ENCODE results near the gene DIDO1. TPM values are rescaled to one million over a fixed set of nuclear protein-coding genes. Genes with fewer than 3 reads are reported as not detected.

Gene DIDO1
- total and polyA plus RNA-seq, 9 of the 15 experiments (the other 6 are each of a cell fraction or from before 2014, with no cell fraction given), result 4.4 to 46.8 (median 31.2) TPM

DNA sequence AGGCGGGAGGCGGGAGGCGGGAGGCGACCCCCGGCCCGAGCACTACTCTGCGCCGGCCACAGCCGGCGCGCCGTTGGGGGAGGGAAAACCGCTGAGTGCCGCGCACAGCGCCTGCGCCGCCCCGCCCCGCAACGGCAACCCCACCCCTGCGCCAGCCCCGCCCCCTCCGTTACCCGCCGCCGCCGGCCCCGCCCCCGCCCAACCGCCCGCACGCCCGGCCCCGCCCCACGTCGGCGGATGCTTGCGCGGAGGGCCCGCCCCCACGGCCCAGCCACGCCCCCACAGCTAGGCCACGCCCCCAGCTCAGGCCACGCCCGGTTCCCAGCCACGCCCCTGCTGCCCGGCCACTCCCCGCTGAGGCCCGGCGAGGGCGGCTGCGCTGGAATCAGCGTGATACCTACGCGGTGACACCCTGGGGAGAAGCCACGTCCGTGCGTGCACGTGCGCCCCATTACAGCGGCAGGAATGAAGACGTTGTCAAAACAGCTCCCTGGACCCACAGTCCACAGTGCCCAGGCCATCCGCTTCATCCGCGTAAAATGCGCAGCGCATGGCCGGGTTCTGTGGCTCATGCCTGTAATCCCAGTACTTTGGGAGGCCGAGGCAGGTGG, 64.5 kb downstream of the DIDO1 start, which contains the start of gene TCFL5 (continued):
- peak; percentile 82 for TF ChIP-seq POLR2G (IDR thresholded peaks at IDR 0.05; ENCODE audit: low read depth, low read length)
- no peak for TF ChIP-seq GTF3C2 (IDR thresholded peaks at IDR 0.05; ENCODE audit: borderline replicate concordance, extremely low read depth, insufficient read length)
- no peak for TF ChIP-seq NR2C2 (CRISPR knock-in tag; IDR thresholded peaks at IDR 0.05)
- peak; percentile 29; the same call in 1 of the 2 replicates for TF ChIP-seq NR2C2 (tag; IDR thresholded peaks at IDR 0.05)
- TF ChIP-seq, protein P1, sequence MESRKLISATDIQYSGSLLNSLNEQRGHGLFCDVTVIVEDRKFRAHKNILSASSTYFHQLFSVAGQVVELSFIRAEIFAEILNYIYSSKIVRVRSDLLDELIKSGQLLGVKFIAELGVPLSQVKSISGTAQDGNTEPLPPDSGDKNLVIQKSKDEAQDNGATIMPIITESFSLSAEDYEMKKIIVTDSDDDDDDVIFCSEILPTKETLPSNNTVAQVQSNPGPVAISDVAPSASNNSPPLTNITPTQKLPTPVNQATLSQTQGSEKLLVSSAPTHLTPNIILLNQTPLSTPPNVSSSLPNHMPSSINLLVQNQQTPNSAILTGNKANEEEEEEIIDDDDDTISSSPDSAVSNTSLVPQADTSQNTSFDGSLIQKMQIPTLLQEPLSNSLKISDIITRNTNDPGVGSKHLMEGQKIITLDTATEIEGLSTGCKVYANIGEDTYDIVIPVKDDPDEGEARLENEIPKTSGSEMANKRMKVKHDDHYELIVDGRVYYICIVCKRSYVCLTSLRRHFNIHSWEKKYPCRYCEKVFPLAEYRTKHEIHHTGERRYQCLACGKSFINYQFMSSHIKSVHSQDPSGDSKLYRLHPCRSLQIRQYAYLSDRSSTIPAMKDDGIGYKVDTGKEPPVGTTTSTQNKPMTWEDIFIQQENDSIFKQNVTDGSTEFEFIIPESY (CRISPR knock-in tag; IDR thresholded peaks at IDR 0.05), result peak; percentile 11; the same call in 1 of the 2 replicates
- TF ChIP-seq, protein P2, sequence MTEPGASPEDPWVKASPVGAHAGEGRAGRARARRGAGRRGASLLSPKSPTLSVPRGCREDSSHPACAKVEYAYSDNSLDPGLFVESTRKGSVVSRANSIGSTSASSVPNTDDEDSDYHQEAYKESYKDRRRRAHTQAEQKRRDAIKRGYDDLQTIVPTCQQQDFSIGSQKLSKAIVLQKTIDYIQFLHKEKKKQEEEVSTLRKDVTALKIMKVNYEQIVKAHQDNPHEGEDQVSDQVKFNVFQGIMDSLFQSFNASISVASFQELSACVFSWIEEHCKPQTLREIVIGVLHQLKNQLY (CRISPR knock-in tag; conservative IDR thresholded peaks at IDR 0.05), result no peak
- TF ChIP-seq POLR2H (tag; IDR thresholded peaks at IDR 0.05; ENCODE audit: low read depth), result no peak
- no peak for TF ChIP-seq SMARCA5 (IDR thresholded peaks at IDR 0.05)
- TF ChIP-seq ZBTB9 (CRISPR knock-in tag; IDR thresholded peaks at IDR 0.05), result peak; percentile 74
- TF ChIP-seq, protein P3, sequence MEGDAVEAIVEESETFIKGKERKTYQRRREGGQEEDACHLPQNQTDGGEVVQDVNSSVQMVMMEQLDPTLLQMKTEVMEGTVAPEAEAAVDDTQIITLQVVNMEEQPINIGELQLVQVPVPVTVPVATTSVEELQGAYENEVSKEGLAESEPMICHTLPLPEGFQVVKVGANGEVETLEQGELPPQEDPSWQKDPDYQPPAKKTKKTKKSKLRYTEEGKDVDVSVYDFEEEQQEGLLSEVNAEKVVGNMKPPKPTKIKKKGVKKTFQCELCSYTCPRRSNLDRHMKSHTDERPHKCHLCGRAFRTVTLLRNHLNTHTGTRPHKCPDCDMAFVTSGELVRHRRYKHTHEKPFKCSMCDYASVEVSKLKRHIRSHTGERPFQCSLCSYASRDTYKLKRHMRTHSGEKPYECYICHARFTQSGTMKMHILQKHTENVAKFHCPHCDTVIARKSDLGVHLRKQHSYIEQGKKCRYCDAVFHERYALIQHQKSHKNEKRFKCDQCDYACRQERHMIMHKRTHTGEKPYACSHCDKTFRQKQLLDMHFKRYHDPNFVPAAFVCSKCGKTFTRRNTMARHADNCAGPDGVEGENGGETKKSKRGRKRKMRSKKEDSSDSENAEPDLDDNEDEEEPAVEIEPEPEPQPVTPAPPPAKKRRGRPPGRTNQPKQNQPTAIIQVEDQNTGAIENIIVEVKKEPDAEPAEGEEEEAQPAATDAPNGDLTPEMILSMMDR (IDR thresholded peaks at IDR 0.05 in 2 of 3, conservative IDR thresholded peaks at IDR 0.05 in 1 of 3; ENCODE audit: insufficient read depth in 2 of 3, low read depth in 1 of 3, low read length in 3 of 3), result 0 out of 6 replicates have a peak, but pooled peaks of 1 of the 3 experiments have one; percentile 0
- TF ChIP-seq TAF1 (IDR thresholded peaks at IDR 0.05; ENCODE audit: control insufficient read depth, extremely low read depth, insufficient read depth, low read length, severe bottlenecking), result peak; percentile 48

Measured in K562 (cell line).